HEK293 (cell line): ENCODE results near the gene DVL1.

Source experiments
- BCL11B ChIP-seq: fragments of 450-650 bp; formaldehyde crosslinking; IDR thresholded peaks from 2 replicates; pipeline ENCODE4 v1.5.1; 2016; ENCODE audit warnings: low read depth, missing biosample characterization, missing genetic modification characterization
- GFI1B ChIP-seq: fragments of 450-650 bp; formaldehyde crosslinking; IDR thresholded peaks from 2 replicates; pipeline ENCODE4 v1.5.1; 2016; ENCODE audit warnings: missing biosample characterization, missing genetic modification characterization
- GLI2 ChIP-seq: fragments of 450-650 bp; formaldehyde crosslinking; IDR thresholded peaks from 2 replicates; pipeline ENCODE4; 2017; ENCODE audit warnings: missing biosample characterization, missing genetic modification characterization, low read depth, borderline replicate concordance
- GLIS2 ChIP-seq: fragments of 450-650 bp; formaldehyde crosslinking; IDR thresholded peaks from 2 replicates; pipeline ENCODE4 v1.5.1; 2016; ENCODE audit warnings: missing biosample characterization, missing genetic modification characterization
- HOXD13 ChIP-seq: sonication (generic); formaldehyde crosslinking; IDR thresholded peaks from 2 replicates; pipeline ENCODE4 v1.8.0; 2022; ENCODE audit warnings: missing genetic modification reagents, borderline replicate concordance
- KLF10 ChIP-seq: fragments of 450-650 bp; IDR thresholded peaks from 2 replicates; pipeline ENCODE4 v1.5.1; 2018; ENCODE audit warnings: missing biosample characterization, mild to moderate bottlenecking, missing genetic modification characterization
- KLF16 ChIP-seq: fragments of 450-650 bp; formaldehyde crosslinking; IDR thresholded peaks from 2 replicates; pipeline ENCODE4 v1.5.1; 2017; ENCODE audit warnings: missing biosample characterization, missing genetic modification characterization
- OSR2 ChIP-seq: fragments of 450-650 bp; formaldehyde crosslinking; IDR thresholded peaks from 2 replicates; pipeline ENCODE4 v1.5.1; 2016; ENCODE audit warnings: missing biosample characterization, missing genetic modification characterization
- SP2 ChIP-seq: fragments of 450-650 bp; formaldehyde crosslinking; IDR thresholded peaks from 2 replicates; pipeline ENCODE4 v1.5.1; 2016; ENCODE audit warnings: missing biosample characterization, missing genetic modification characterization
- ZBTB48 ChIP-seq: fragments of 450-650 bp; formaldehyde crosslinking; IDR thresholded peaks from 2 replicates; pipeline ENCODE4 v1.5.1; 2016; ENCODE audit warnings: missing biosample characterization, missing genetic modification characterization
- ZBTB8A ChIP-seq: fragments of 450-650 bp; formaldehyde crosslinking; IDR thresholded peaks from 2 replicates; pipeline ENCODE4 v1.5.1; 2016; ENCODE audit warnings: missing biosample characterization, missing genetic modification characterization
- ZEB2 ChIP-seq: fragments of 450-650 bp; formaldehyde crosslinking; IDR thresholded peaks from 2 replicates; pipeline ENCODE4 v1.5.1; 2016; ENCODE audit warnings: missing biosample characterization, missing genetic modification characterization
- ZFP37 ChIP-seq: fragments of 450-650 bp; formaldehyde crosslinking; IDR thresholded peaks from 2 replicates; pipeline ENCODE4 v1.5.1; 2016; ENCODE audit warnings: missing biosample characterization, missing genetic modification characterization
- ZNF114 ChIP-seq: fragments of 450-650 bp; formaldehyde crosslinking; IDR thresholded peaks from 2 replicates; pipeline ENCODE4 v1.5.0; 2017; ENCODE audit warnings: missing biosample characterization, missing genetic modification characterization
- ZNF148 ChIP-seq: fragments of 450-650 bp; formaldehyde crosslinking; IDR thresholded peaks from 2 replicates; pipeline ENCODE4 v1.5.0; 2017; ENCODE audit warnings: missing biosample characterization, missing genetic modification characterization, borderline replicate concordance
- ZNF19 ChIP-seq: fragments of 450-650 bp; formaldehyde crosslinking; IDR thresholded peaks from 2 replicates; pipeline ENCODE4; 2016; ENCODE audit warnings: missing biosample characterization, missing genetic modification characterization, low read depth
- ZNF2 ChIP-seq: fragments of 450-650 bp; formaldehyde crosslinking; IDR thresholded peaks from 2 replicates; pipeline ENCODE4 v1.5.1; 2016; ENCODE audit warnings: missing biosample characterization, missing genetic modification characterization
- ZNF214 ChIP-seq: fragments of 450-650 bp; formaldehyde crosslinking; IDR thresholded peaks from 2 replicates; pipeline ENCODE4 v1.5.1; 2017; ENCODE audit warnings: missing biosample characterization, mild to moderate bottlenecking, missing genetic modification characterization, borderline replicate concordance
- ZNF248 ChIP-seq: fragments of 450-650 bp; formaldehyde crosslinking; IDR thresholded peaks from 2 replicates; pipeline ENCODE4 v1.5.1; 2017; ENCODE audit warnings: missing biosample characterization, missing genetic modification characterization
- ZNF423 ChIP-seq: fragments of 450-650 bp; formaldehyde crosslinking; IDR thresholded peaks from 2 replicates; pipeline ENCODE4 v1.5.1; 2016; ENCODE audit warnings: missing biosample characterization, missing genetic modification characterization
- ZNF529 ChIP-seq: fragments of 450-650 bp; formaldehyde crosslinking; IDR thresholded peaks from 2 replicates; pipeline ENCODE4 v1.5.1; 2017; ENCODE audit warnings: missing genetic modification characterization, missing biosample characterization; ENCODE audit not compliant: insufficient replicate concordance
- ZNF530 ChIP-seq: fragments of 450-650 bp; formaldehyde crosslinking; IDR thresholded peaks from 2 replicates; pipeline ENCODE4 v1.5.1; 2016; ENCODE audit warnings: low read depth, missing biosample characterization, missing genetic modification characterization
- ZNF549 ChIP-seq: fragments of 450-650 bp; IDR thresholded peaks from 2 replicates; pipeline ENCODE4 v1.5.1; 2018; ENCODE audit warnings: missing biosample characterization, missing genetic modification characterization, mild to moderate bottlenecking, inconsistent platforms, moderate library complexity
- ZNF600 ChIP-seq: fragments of 450-650 bp; formaldehyde crosslinking; IDR thresholded peaks from 2 replicates; pipeline ENCODE4 v1.5.1; 2016; ENCODE audit warnings: missing biosample characterization, missing genetic modification characterization
- ZNF623 ChIP-seq: fragments of 450-650 bp; formaldehyde crosslinking; IDR thresholded peaks from 2 replicates; pipeline ENCODE4 v1.5.1; 2016; ENCODE audit warnings: missing biosample characterization, missing genetic modification characterization
- ZNF701 ChIP-seq: fragments of 450-650 bp; formaldehyde crosslinking; IDR thresholded peaks from 2 replicates; pipeline ENCODE4 v1.5.1; 2016; ENCODE audit warnings: missing biosample characterization, missing genetic modification characterization
- ZNF747 ChIP-seq: fragments of 450-650 bp; formaldehyde crosslinking; IDR thresholded peaks from 2 replicates; pipeline ENCODE4 v1.5.1; 2016; ENCODE audit warnings: missing biosample characterization, missing genetic modification characterization
- ZSCAN23 ChIP-seq: fragments of 450-650 bp; formaldehyde crosslinking; IDR thresholded peaks from 2 replicates; pipeline ENCODE4 v1.5.1; 2016; ENCODE audit warnings: missing biosample characterization, missing genetic modification characterization
- TF ChIP-seq, protein P1 (sequence below): fragments of 450-650 bp; formaldehyde crosslinking; IDR thresholded peaks from 2 replicates; pipeline ENCODE4 v1.5.1; 2016; ENCODE audit warnings: missing biosample characterization, missing genetic modification characterization
- TF ChIP-seq, protein P2 (sequence below): fragments of 450-650 bp; formaldehyde crosslinking; IDR thresholded peaks from 2 replicates; pipeline ENCODE4 v1.5.1; 2016; ENCODE audit warnings: missing biosample characterization, missing genetic modification characterization, borderline replicate concordance
- TF ChIP-seq, protein P3 (sequence below): fragments of 450-650 bp; formaldehyde crosslinking; IDR thresholded peaks from 2 replicates; pipeline ENCODE4; 2016; ENCODE audit warnings: missing biosample characterization, missing genetic modification characterization
- TF ChIP-seq, protein P4 (sequence below): fragments of 450-650 bp; formaldehyde crosslinking; IDR thresholded peaks from 2 replicates; pipeline ENCODE4 v1.5.1; 2016; ENCODE audit warnings: missing biosample characterization, missing genetic modification characterization

DVL1 gene

DNA sequence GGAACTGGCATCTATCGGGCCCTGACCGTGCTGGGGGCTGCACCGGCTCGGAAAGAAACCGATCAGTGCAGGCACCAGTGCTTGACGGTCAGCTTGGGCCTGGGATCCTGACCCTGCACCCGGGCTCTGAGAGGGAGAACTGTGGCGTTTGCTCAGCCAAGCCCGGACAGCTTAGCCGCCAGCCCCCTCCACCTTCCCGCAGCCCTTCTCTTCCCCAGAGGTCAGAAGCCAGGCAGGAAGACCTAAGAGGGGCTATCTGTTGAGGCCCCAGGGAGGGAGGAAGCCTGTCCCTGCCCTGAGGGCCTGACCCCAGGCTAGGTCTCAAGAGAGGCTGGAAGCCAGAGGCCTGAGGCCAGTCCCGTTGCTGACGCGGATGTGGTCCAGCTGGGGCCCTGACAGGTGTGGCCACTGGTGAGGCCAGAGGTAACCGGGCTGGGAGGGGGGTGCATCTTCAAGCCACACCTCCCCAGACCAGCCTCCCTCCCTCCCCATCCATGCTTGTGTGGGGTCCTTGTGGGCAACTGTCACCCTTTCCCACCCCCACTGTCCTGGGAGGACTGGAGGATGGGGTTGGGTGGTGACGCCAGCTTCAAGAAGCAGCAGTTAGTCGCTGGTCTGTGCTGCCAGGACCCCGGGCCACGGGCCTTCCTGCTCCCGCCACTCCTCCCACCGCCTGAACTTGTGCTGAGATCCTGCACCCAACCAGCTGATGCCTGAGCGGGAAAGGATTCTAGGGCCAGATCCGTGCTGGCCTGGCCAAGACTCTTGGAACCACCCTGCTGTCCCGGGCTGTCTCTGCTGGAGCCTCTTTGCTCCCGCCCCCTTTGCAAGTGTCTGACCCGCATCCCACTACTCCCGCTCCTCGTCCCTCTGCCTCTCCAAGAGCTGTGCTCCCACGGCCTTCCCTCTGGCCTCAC is 2.6 kb upstream of the DVL1 start (continued):
- TF ChIP-seq ZNF423 (tag by site-specific recombination) (no peak), GLIS2 (tag by site-specific recombination) (0 out of 2 replicates have a peak, but pooled peaks have one; percentile 51), ZNF248 (tag by site-specific recombination) (no peak), ZNF2 (no peak), ZNF549 (tag by site-specific recombination) (no peak), OSR2 (no peak), ZBTB8A (tag by site-specific recombination) (no peak; the same call in 1 of the 2 replicates), ZFP37 (tag by site-specific recombination) (no peak), GLI2 (tag by site-specific recombination) (no peak), ZSCAN23 (tag by site-specific recombination) (no peak), KLF10 (no peak), ZNF214 (tag by site-specific recombination) (no peak), GFI1B (tag by site-specific recombination) (no peak), ZEB2 (tag by site-specific recombination) (no peak), ZNF530 (tag by site-specific recombination) (no peak), SP2 (tag by site-specific recombination) (peak; percentile 66), ZNF148 (tag by site-specific recombination) (no peak), ZBTB48 (tag by site-specific recombination) (no peak), KLF16 (tag by site-specific recombination) (no peak), ZNF114 (tag by site-specific recombination) (no peak), ZNF600 (peak; percentile 96), HOXD13 (no peak), ZNF701 (tag by site-specific recombination) (no peak), ZNF19 (tag by site-specific recombination) (no peak), ZNF747 (no peak), ZNF529 (tag by site-specific recombination) (no peak), BCL11B (tag by site-specific recombination) (peak; percentile 73), ZNF623 (no peak)
- TF ChIP-seq, protein P1, sequence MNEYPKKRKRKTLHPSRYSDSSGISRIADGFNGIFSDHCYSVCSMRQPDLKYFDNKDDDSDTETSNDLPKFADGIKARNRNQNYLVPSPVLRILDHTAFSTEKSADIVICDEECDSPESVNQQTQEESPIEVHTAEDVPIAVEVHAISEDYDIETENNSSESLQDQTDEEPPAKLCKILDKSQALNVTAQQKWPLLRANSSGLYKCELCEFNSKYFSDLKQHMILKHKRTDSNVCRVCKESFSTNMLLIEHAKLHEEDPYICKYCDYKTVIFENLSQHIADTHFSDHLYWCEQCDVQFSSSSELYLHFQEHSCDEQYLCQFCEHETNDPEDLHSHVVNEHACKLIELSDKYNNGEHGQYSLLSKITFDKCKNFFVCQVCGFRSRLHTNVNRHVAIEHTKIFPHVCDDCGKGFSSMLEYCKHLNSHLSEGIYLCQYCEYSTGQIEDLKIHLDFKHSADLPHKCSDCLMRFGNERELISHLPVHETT = no peak
- TF ChIP-seq, protein P2, sequence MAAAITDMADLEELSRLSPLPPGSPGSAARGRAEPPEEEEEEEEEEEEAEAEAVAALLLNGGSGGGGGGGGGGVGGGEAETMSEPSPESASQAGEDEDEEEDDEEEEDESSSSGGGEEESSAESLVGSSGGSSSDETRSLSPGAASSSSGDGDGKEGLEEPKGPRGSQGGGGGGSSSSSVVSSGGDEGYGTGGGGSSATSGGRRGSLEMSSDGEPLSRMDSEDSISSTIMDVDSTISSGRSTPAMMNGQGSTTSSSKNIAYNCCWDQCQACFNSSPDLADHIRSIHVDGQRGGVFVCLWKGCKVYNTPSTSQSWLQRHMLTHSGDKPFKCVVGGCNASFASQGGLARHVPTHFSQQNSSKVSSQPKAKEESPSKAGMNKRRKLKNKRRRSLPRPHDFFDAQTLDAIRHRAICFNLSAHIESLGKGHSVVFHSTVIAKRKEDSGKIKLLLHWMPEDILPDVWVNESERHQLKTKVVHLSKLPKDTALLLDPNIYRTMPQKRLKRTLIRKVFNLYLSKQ (tag by site-specific recombination) = no peak
- TF ChIP-seq, protein P3, sequence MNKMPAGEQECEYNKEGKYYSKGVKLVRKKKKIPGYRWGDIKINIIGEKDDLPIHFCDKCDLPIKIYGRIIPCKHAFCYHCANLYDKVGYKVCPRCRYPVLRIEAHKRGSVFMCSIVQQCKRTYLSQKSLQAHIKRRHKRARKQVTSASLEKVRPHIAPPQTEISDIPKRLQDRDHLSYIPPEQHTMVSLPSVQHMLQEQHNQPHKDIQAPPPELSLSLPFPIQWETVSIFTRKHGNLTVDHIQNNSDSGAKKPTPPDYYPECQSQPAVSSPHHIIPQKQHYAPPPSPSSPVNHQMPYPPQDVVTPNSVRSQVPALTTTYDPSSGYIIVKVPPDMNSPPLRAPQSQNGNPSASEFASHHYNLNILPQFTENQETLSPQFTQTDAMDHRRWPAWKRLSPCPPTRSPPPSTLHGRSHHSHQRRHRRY (tag by site-specific recombination) = no peak
- TF ChIP-seq, protein P4, sequence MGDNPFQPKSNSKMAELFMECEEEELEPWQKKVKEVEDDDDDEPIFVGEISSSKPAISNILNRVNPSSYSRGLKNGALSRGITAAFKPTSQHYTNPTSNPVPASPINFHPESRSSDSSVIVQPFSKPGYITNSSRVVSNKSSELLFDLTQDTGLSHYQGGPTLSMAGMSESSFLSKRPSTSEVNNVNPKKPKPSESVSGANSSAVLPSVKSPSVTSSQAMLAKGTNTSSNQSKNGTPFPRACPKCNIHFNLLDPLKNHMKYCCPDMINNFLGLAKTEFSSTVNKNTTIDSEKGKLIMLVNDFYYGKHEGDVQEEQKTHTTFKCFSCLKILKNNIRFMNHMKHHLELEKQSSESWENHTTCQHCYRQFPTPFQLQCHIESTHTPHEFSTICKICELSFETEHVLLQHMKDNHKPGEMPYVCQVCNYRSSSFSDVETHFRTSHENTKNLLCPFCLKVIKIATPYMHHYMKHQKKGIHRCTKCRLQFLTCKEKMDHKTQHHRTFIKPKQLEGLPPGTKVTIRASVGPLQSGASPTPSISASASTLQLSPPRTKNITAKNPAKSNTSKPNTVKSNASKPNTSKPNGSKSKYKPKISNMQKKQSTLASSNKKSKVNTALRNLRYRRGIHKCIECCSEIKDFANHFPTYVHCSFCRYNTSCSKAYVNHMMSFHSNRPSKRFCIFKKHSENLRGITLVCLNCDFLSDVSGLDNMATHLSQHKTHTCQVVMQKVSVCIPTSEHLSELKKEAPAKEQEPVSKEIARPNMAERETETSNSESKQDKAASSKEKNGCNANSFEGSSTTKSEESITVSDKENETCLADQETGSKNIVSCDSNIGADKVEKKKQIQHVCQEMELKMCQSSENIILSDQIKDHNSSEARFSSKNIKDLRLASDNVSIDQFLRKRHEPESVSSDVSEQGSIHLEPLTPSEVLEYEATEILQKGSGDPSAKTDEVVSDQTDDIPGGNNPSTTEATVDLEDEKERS (tag by site-specific recombination) = no peak
